Central memory CD8-positive, alpha-beta T cell (primary cell): Measurements from ENCODE around the gene PPM1E.
"Not testable (repeated sequence)": the region's sequence is repeated elsewhere in the genome, so short reads cannot be mapped to it uniquely, and the experiment has no call there.

ENCODE experiments used
- ATAC-seq: fragments of 150-1000 bp; cut with Tn5 transposase; replicated peaks from 2 replicates; pipeline ENCODE4 v1.10.0; 2022; ENCODE audit warnings: mild to moderate bottlenecking, moderate FRiP score, moderate number of reproducible peaks; ENCODE audit not compliant: poor library complexity, severe bottlenecking; ENCODE audit errors: extremely low read depth
- DNase-seq, 2 donors: peaks; one replicate each; pipeline ENCODE4 v3.0.0; 2021; ENCODE audit warnings: low spot score in 2 of 2
- H3K27ac Mint-ChIP-seq: one replicate; pipeline ENCODE4 v1.8.0; 2022; ENCODE audit warnings: low read depth, mild to moderate bottlenecking, moderate library complexity, mixed read lengths
- H3K27me3 Mint-ChIP-seq: one replicate; pipeline ENCODE4 v1.8.0; 2022; ENCODE audit warnings: mixed read lengths
- H3K36me3 Mint-ChIP-seq: one replicate; pipeline ENCODE4 v1.8.0; 2022; ENCODE audit warnings: mild to moderate bottlenecking, moderate library complexity, mixed read lengths; ENCODE audit not compliant: insufficient read depth
- H3K4me1 Mint-ChIP-seq: one replicate; pipeline ENCODE4 v1.8.0; 2022; ENCODE audit warnings: mixed read lengths
- H3K4me3 Mint-ChIP-seq: one replicate; pipeline ENCODE4 v1.8.0; 2022; ENCODE audit warnings: mild to moderate bottlenecking, moderate library complexity, mixed read lengths
- H3K9me3 Mint-ChIP-seq: one replicate; pipeline ENCODE4 v1.8.0; 2022; ENCODE audit warnings: mixed read lengths

The PPM1E gene

DNA sequence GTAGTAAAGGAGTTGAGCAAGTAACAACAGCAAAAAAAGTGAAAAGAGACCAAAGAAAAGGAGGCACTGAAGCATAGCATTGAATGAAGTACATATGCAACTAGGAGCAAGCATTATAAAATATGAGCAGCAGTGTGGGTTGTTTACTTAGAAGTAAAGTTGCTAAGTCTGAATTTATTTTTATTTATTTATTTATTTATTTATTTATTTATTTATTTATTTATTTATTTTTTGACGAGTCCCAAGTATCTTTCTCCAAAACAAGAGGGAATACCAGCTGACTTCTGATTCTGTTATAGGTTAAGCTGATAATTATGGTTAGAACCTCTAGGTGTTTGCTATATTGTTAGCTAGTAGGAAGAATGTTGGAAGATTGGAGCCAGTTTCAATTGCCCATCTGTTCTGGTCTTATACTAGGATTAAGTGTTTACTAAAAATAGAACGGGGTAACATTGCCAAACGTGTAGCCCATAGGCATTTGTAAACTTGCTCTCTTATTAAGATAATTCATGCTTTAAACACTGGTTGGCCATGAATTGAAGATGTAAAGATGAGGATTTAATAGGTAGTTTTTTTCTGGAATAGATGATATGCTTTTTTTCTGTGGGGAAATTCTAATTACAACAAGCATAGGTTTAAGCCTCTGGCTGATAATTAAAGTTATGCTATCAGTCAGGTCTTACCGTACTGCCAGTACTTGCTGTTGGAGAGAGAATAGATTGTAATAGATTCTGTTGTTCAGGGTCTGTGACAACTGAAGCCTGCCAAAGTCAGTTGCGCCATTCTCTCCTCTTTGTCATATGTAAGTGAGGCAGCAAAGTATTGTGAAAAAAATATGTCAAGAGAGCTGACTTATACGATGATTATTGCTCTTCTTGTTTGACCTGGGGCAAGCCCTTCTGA is 66.7 kb downstream of the PPM1E start:
- Mint-ChIP-seq H3K4me3 (no peak overlapping the region), H3K27ac (no peak overlapping the region), H3K27me3 (peaks cover 30% of the 10 kb centered on the region), H3K4me1 (no peaks in the 10 kb centered on the region), H3K36me3 (no peaks in the 10 kb centered on the region), H3K9me3 (no peaks in the 10 kb centered on the region)
- ATAC-seq (no peak), DNase-seq (no peak)

DNA sequence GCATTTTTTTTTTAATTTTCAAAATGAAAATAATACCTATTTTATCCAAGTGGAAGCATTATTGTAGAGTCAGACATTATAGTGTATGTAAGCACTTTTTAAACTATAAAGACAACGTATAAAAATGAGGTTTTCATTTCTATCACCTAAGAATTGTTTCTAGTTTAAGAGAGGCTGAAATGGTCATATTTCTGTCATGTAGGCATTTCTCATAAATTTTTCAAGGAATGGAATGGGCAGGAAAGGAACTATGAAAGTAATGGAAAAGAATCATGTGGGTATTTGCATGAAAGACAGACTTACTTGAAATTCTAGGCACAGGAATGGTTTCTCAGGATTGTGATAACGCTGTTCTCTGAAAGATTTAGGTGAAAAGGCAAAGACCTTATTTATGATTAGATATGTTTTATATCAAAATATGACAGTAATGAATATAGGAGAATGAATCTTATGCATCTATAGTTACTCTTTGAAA is 67.4 kb downstream of the PPM1E start:
- Mint-ChIP-seq H3K9me3 (no peaks in the 10 kb centered on the region), H3K27ac (no peak overlapping the region)
- no peak for DNase-seq

DNA sequence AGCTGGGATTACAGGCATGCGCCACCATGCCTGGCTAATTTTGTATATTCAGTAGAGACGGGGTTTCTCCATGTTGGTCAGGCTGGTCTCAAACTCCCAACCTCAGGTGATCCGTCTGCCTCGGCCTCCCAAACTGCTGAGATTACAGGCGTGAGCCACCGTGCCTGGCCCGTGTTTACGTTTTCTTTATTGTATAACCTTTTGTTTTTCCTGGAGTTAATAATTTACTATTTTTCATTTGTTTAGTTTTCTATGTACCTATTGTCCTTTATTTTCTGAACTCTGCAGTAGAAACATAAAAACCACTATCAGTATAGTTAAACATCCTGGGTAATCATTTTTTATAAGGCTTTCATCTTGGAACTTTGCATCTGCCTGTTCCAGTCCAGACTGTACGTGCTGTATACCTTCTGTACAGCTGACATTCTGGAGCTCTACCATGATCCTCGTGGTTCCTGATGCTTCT is 73.6 kb downstream of the PPM1E start:
- H3K36me3 Mint-ChIP-seq, result no peaks in the 10 kb centered on the region
- ATAC-seq, result no peak
- no peaks in the 10 kb centered on the region for H3K4me1 Mint-ChIP-seq

More for the DNA sequence above, 67.4 kb downstream of the PPM1E start:
- Mint-ChIP-seq H3K27me3 (peaks cover 30% of the 10 kb centered on the region), H3K4me3 (no peak overlapping the region), H3K4me1 (no peaks in the 10 kb centered on the region), H3K36me3 (no peaks in the 10 kb centered on the region)
- ATAC-seq, result no peak

DNA sequence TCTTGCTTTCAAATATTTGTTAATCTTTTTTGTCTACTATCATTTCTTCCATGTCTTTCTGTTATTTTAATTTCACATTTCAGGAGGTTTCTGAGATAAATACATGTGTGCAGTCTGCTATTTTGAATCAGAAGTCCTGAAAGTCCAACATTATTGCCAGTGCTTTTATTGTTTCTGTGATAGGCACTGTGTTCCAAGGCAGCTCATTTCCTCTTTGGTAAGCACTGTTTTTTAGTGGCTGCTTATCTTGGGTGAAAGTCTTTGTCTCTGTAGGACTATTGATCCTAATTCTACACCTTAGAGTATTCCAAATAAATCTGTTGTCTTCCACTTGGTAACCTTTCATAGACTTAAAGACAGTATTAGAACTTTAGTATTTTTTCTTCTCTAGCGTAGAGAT is 76.1 kb downstream of the PPM1E start:
- no peaks in the 10 kb centered on the region for H3K36me3 Mint-ChIP-seq
- ATAC-seq, result no peak
- H3K9me3 Mint-ChIP-seq, result no peaks in the 10 kb centered on the region

More for the DNA sequence above, 73.6 kb downstream of the PPM1E start:
- Mint-ChIP-seq H3K4me3 (no peak overlapping the region), H3K9me3 (no peaks in the 10 kb centered on the region), H3K27ac (no peak overlapping the region), H3K27me3 (peaks cover 57% of the 10 kb centered on the region)
- no peak for DNase-seq

DNA sequence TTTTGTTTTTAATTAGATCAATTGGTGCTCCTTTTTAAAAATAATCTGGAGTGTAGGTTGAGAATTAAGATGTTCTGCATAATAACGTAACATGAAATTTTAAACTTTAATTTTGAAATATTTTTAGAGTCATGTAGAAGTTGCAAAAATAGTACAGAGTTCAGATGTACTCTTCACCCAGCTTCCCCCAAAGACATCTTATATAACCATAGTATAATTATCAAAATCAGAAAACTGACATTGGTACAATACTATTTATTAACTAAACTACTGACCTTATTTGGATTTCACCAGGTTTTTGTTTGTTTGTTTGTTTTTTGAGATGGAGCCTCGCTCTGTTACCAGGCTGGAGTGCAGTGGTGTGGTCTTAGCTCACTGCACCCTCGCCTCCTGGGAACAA is 76.9 kb downstream of the PPM1E start:
- ATAC-seq, result no peak
- DNase-seq, result no peak
- Mint-ChIP-seq H3K4me1 (no peaks in the 10 kb centered on the region), H3K4me3 (no peak overlapping the region), H3K27ac (no peak overlapping the region), H3K9me3 (no peaks in the 10 kb centered on the region), H3K36me3 (no peaks in the 10 kb centered on the region), H3K27me3 (peaks cover 59% of the 10 kb centered on the region)

More for the DNA sequence above, 76.1 kb downstream of the PPM1E start:
- no peaks in the 10 kb centered on the region for H3K4me1 Mint-ChIP-seq
- H3K27ac Mint-ChIP-seq, result no peak overlapping the region
- DNase-seq, result no peak
- peaks cover 59% of the 10 kb centered on the region for H3K27me3 Mint-ChIP-seq
- H3K4me3 Mint-ChIP-seq, result no peak overlapping the region

DNA sequence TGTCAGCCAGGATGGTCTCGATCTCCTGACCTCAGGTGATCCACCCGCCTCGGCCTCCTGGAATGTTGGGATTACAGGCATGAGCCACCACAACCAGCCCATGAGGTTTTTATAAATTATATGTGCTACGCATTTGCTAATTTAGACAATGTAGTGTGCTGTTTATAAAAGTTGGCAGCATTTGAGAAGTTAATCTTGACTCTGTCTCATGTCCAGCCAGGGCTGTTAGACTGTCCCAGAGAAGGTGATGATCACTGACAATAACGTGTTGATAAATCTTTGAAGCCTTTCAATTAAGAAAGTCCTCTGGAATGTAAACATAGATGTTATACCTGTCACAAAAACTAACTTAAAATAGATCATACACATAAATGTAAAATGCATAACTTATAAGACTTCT is 82.0 kb downstream of the PPM1E start:
- no peak overlapping the region for H3K27ac Mint-ChIP-seq
- DNase-seq (no peak), ATAC-seq (no peak)
- no peaks in the 10 kb centered on the region for H3K36me3 Mint-ChIP-seq
- H3K27me3 Mint-ChIP-seq, result peaks cover 50% of the 10 kb centered on the region
- H3K4me3 Mint-ChIP-seq, result no peak overlapping the region
- H3K4me1 Mint-ChIP-seq, result no peaks in the 10 kb centered on the region
- no peaks in the 10 kb centered on the region for H3K9me3 Mint-ChIP-seq

DNA sequence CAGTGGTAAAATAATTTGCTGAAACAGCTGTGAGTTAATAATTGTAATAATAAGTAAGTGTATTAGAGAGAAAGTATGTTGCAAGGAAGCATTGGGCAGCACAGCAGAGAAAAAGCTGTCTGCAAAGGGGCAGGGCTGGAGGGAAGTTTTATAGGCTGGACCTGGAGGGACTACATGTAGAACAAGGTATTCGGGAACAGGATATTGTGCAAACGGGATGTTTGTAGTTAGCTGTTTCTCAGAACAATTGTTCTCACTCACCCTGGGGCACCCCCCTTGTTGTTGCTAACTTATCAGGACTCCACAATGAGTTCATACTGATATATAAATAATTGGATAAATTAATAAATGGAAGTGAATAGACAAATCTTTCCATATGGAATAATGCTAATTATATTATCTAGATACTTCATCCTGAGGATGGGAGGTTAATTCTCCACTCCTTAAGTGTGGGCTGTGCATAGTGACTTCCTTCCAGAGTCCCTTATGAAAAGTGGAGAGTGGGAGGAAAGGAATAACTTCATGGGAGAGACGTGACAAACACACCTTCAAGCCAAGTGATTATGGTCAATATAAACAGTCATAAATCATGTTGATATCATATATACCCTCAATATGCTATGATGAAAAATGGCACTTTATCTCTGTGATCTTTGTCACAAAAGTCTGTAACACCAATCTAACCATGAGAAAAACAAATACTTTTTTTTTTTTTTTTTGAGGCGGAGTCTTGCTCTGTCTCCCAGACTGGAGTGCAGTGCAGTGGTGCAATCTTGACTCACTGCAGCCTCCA is 85.4 kb downstream of the PPM1E start:
- Mint-ChIP-seq H3K27ac (no peak overlapping the region), H3K27me3 (peaks cover 24% of the 10 kb centered on the region), H3K4me3 (no peak overlapping the region), H3K4me1 (no peaks in the 10 kb centered on the region), H3K9me3 (no peaks in the 10 kb centered on the region), H3K36me3 (no peaks in the 10 kb centered on the region)
- ATAC-seq (no peak), DNase-seq (no peak)

DNA sequence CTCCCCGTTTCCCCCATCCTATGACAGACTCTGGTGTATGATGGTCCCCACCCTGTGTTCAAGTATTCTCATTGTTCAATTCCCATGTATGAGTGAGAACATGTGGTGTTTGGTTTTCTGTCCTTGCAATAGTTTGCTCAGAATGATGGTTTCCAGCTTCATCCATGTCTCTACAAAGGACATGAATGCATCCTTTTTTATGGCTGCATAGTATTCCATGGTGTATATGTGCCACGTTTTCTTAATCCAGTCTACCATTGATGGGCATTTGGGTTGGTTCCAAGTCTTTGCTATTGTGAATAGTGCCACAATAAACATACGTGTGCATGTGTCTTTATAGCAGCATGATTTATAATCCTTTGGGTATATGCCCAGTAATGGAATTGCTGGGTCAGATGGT is 90.8 kb downstream of the PPM1E start:
- not testable (repeated sequence) for H3K4me3 Mint-ChIP-seq, H3K36me3 Mint-ChIP-seq, H3K4me1 Mint-ChIP-seq, H3K27ac Mint-ChIP-seq, ATAC-seq, DNase-seq, H3K9me3 Mint-ChIP-seq
- H3K27me3 Mint-ChIP-seq, result peaks cover 50% of the 10 kb centered on the region

DNA sequence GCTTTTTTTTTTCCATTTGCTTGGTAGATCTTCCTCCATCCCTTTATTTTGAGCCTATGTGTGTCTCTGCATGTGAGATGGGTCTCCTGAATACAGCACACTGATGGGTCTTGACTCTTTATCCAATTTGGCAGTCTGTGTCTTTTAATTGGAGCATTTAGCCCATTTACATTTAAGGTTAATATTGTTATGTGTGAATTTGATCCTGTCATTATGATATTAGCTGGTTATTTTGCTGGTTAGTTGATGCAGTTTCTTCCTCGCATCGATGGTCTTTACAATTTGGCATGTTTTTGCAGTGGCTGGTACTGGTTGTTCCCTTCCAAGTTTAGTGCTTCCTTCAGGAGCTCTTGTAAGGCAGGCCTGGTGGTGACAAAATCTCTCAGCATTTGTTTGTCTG is 94.5 kb downstream of the PPM1E start:
- not testable (repeated sequence) for H3K9me3 Mint-ChIP-seq, DNase-seq

DNA sequence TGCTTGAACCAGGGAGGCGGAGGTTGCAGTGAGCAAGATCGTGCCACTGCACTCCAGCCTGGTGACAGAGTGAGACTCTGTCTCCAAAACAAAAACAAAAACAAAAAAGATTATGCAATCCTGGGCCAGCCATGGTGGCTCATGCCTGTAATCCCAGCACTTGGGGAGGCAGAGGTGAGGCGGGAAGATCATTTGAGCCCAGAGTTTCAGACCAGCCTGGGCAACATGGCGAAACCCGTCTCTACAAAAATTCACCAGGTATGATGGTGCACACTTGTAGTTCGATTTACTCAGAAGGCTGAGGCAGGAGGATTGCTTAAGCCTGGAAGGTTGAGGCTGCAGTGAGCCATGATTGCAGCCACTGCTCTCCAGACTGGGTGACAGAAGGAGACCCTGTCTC is 109.6 kb downstream of the PPM1E start:
- ATAC-seq, result no peak
- no peaks in the 10 kb centered on the region for H3K4me1 Mint-ChIP-seq

More for the DNA sequence above, 94.5 kb downstream of the PPM1E start:
- ATAC-seq, H3K36me3 Mint-ChIP-seq, H3K27ac Mint-ChIP-seq, H3K4me3 Mint-ChIP-seq, H3K4me1 Mint-ChIP-seq: not testable (repeated sequence)
- peaks cover 75% of the 10 kb centered on the region for H3K27me3 Mint-ChIP-seq

DNA sequence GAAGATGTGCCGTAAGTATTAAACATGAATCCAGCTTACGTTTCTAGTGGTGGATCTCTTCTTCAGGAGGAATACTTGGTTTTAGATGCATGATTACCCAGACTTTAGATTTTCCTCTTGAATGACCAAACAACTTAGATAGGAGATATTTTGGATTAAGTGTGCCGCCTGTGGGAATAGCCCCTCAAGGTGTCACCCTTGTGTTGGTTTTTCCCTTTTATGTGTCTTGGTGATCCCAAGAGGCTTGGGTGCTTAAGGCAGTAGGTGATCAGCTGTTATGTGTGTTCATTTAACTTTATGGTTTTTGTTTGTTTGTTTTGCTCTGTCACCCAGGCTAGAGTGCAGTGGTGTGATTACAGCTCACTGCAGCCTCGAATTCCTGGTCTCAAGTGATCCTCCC is 115.1 kb downstream of the PPM1E start:
- Mint-ChIP-seq H3K4me1 (no peaks in the 10 kb centered on the region), H3K4me3 (no peak overlapping the region), H3K9me3 (no peaks in the 10 kb centered on the region), H3K27me3 (peaks cover 16% of the 10 kb centered on the region), H3K27ac (no peak overlapping the region), H3K36me3 (no peaks in the 10 kb centered on the region)
- DNase-seq, result no peak
- no peak for ATAC-seq

More for the DNA sequence above, 109.6 kb downstream of the PPM1E start:
- no peak for DNase-seq
- H3K9me3 Mint-ChIP-seq, result no peaks in the 10 kb centered on the region
- H3K27ac Mint-ChIP-seq, result no peak overlapping the region
- H3K36me3 Mint-ChIP-seq, result no peaks in the 10 kb centered on the region
- H3K27me3 Mint-ChIP-seq, result peaks cover 39% of the 10 kb centered on the region
- H3K4me3 Mint-ChIP-seq, result no peak overlapping the region

DNA sequence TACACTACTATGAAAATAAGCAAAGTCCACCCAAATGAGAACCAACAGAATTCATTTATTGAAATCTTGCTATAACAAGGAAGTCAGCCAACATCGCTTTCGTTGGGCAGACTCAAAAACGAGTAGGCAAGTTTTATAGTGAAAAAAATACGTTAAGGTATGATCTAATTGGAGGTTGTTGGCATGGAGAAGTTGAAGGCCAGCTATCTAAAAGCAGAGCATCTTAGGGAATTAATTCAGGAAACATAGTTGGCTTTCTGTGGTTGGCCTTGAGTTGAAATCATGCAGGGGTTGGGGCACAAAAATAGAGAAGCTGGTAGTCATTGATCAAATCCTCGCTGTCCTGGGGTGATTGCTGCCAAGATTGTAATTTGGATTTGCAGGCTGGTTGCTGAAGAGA is 118.3 kb downstream of the PPM1E start:
- Mint-ChIP-seq H3K4me1 (no peaks in the 10 kb centered on the region), H3K27me3 (peaks cover 9% of the 10 kb centered on the region), H3K36me3 (no peaks in the 10 kb centered on the region), H3K27ac (no peak overlapping the region), H3K4me3 (no peak overlapping the region), H3K9me3 (no peaks in the 10 kb centered on the region)
- DNase-seq (no peak), ATAC-seq (no peak)
